Nephron progenitor cell (in vitro differentiated cells): ENCODE results near the gene FRS3.
"Not testable (repeated sequence)": the region's sequence is repeated elsewhere in the genome, so short reads cannot be mapped to it uniquely, and the experiment has no call there.

Experiments used
- DNase-seq: peaks from one replicate; pipeline ENCODE4 v3.0.0; 2021
- H3K27ac Mint-ChIP-seq: 2 replicates; pipeline ENCODE4 v1.8.0; 2021; ENCODE audit warnings: mild to moderate bottlenecking, moderate library complexity, mixed read lengths
- H3K27me3 Mint-ChIP-seq: 2 replicates; pipeline ENCODE4 v1.8.0; 2021; ENCODE audit warnings: mild to moderate bottlenecking, low read depth, mixed read lengths; ENCODE audit not compliant: poor library complexity
- H3K36me3 Mint-ChIP-seq: 2 replicates; pipeline ENCODE4 v1.8.0; 2021; ENCODE audit warnings: low read depth, mixed read lengths
- H3K4me1 Mint-ChIP-seq: 2 replicates; pipeline ENCODE4 v1.8.0; 2021; ENCODE audit warnings: mixed read lengths
- H3K4me3 Mint-ChIP-seq: 2 replicates; pipeline ENCODE4 v1.8.0; 2021; ENCODE audit warnings: mild to moderate bottlenecking, moderate library complexity, mixed read lengths
- H3K9me3 Mint-ChIP-seq: 2 replicates; pipeline ENCODE4 v1.8.0; 2021; ENCODE audit warnings: mild to moderate bottlenecking, moderate library complexity, mixed read lengths
- CTCF ChIP-seq: fragments of 200-600 bp; sonication (generic); IDR thresholded peaks from 2 replicates; pipeline ENCODE4 v1.5.0; 2021; ENCODE audit warnings: antibody characterized with exemption

The FRS3 gene

GRCh38 chr6:41821266-41821665 is 41.6 kb upstream of the FRS3 start:
- no peak for TF ChIP-seq CTCF
- H3K27ac Mint-ChIP-seq = peak overlapping the region; percentile 42
- H3K9me3 Mint-ChIP-seq = no peaks in the 10 kb centered on the region
- H3K4me1 Mint-ChIP-seq = peaks cover 15% of the 10 kb centered on the region
- no peak for DNase-seq
- H3K4me3 Mint-ChIP-seq = no peak overlapping the region
- no peaks in the 10 kb centered on the region for H3K27me3 Mint-ChIP-seq
- H3K36me3 Mint-ChIP-seq = peaks cover 15% of the 10 kb centered on the region

- Mint-ChIP-seq H3K4me3 (no peak overlapping the region), H3K27ac (peak overlapping the region; percentile 66), H3K36me3 (peaks cover 20% of the 10 kb centered on the region), H3K4me1 (peaks cover 10% of the 10 kb centered on the region), H3K27me3 (no peaks in the 10 kb centered on the region), H3K9me3 (no peaks in the 10 kb centered on the region)
- TF ChIP-seq CTCF = no peak
- DNase-seq = no peak
Measured at GRCh38 chr6:41818271-41819054, 38.8 kb upstream of the FRS3 start.

GRCh38 chr6:41815587-41815986 is 35.9 kb upstream of the FRS3 start:
- no peak for DNase-seq
- Mint-ChIP-seq H3K27me3 (no peaks in the 10 kb centered on the region), H3K4me1 (no peaks in the 10 kb centered on the region), H3K4me3 (no peak overlapping the region), H3K9me3 (no peaks in the 10 kb centered on the region), H3K36me3 (peaks cover 6% of the 10 kb centered on the region), H3K27ac (no peak overlapping the region)
- TF ChIP-seq CTCF = no peak

- no peak for TF ChIP-seq CTCF
- no peak overlapping the region for H3K4me3 Mint-ChIP-seq
- H3K36me3 Mint-ChIP-seq = peaks cover 6% of the 10 kb centered on the region
- H3K9me3 Mint-ChIP-seq = no peaks in the 10 kb centered on the region
- H3K27ac Mint-ChIP-seq = no peak overlapping the region
- no peaks in the 10 kb centered on the region for H3K27me3 Mint-ChIP-seq
- H3K4me1 Mint-ChIP-seq = no peaks in the 10 kb centered on the region
- no peak for DNase-seq
Measured at GRCh38 chr6:41814629-41815028, 34.9 kb upstream of the FRS3 start.

- Mint-ChIP-seq H3K9me3 (no peaks in the 10 kb centered on the region), H3K4me1 (no peaks in the 10 kb centered on the region), H3K4me3 (no peak overlapping the region), H3K27ac (no peak overlapping the region), H3K36me3 (peaks cover 6% of the 10 kb centered on the region), H3K27me3 (no peaks in the 10 kb centered on the region)
- DNase-seq = no peak
- no peak for TF ChIP-seq CTCF
Measured at GRCh38 chr6:41813956-41814355, 34.3 kb upstream of the FRS3 start.

- no peaks in the 10 kb centered on the region for H3K4me1 Mint-ChIP-seq
- H3K9me3 Mint-ChIP-seq = no peaks in the 10 kb centered on the region
- peaks cover 6% of the 10 kb centered on the region for H3K36me3 Mint-ChIP-seq
- H3K27ac Mint-ChIP-seq = peak overlapping the region; percentile 66
- DNase-seq = no peak
- TF ChIP-seq CTCF = no peak
- H3K4me3 Mint-ChIP-seq = no peak overlapping the region
- H3K27me3 Mint-ChIP-seq = no peaks in the 10 kb centered on the region
Measured at GRCh38 chr6:41813469-41813868, 33.8 kb upstream of the FRS3 start.

- not testable (repeated sequence) for H3K36me3 Mint-ChIP-seq, H3K4me3 Mint-ChIP-seq, H3K27me3 Mint-ChIP-seq, H3K4me1 Mint-ChIP-seq, H3K27ac Mint-ChIP-seq, H3K9me3 Mint-ChIP-seq, DNase-seq
Measured at GRCh38 chr6:41811946-41812345, 32.2 kb upstream of the FRS3 start.
